WTC11 (cell line): ENCODE results near the gene MAP4K4. TPM values are rescaled to one million over a fixed set of nuclear protein-coding genes. Genes with fewer than 3 reads are reported as not detected.

Experiments
- ATAC-seq: fragments of 200-7000 bp; cut with Tn5 transposase; 2 replicates; pipeline ENCODE4 v1.10.0; 2021; ENCODE audit warnings: mild to moderate bottlenecking, moderate library complexity
- CTCF ChIA-PET: fragments of 300-600 bp; sonication (Branson Sonifier 250); formaldehyde crosslinking; loops from one replicate; lab custom pipeline; 2021; ENCODE audit warnings: antibody characterized with exemption; lab: Charles Lee
- POLR2A ChIA-PET: fragments of 350-600 bp; sonication (Branson Sonifier 250); formaldehyde crosslinking; loops from one replicate; lab custom pipeline; 2021; ENCODE audit warnings: antibody characterized with exemption; lab: Charles Lee
- DNase-seq: peaks from one replicate; pipeline ENCODE4 v3.0.0; 2021; ENCODE audit warnings: low spot score
- H3K27ac Mint-ChIP-seq: 2 replicates; pipeline ENCODE4 v1.8.0; 2021; ENCODE audit warnings: mixed read lengths
- H3K27me3 Mint-ChIP-seq: 2 replicates; pipeline ENCODE4 v1.8.0; 2021; ENCODE audit warnings: low read depth, mild to moderate bottlenecking, moderate library complexity, mixed read lengths
- H3K36me3 Mint-ChIP-seq: 2 replicates; pipeline ENCODE4 v1.8.0; 2021; ENCODE audit warnings: mixed read lengths
- H3K4me1 Mint-ChIP-seq: 2 replicates; pipeline ENCODE4 v1.8.0; 2022; ENCODE audit warnings: mixed read lengths
- H3K4me3 Mint-ChIP-seq: 2 replicates; pipeline ENCODE4 v1.8.0; 2021; ENCODE audit warnings: mild to moderate bottlenecking, moderate library complexity, mixed read lengths
- H3K9me3 Mint-ChIP-seq: 2 replicates; pipeline ENCODE4 v1.8.0; 2021; ENCODE audit warnings: mixed read lengths
- ATF1 ChIP-seq: sonication (generic); formaldehyde crosslinking; IDR thresholded peaks from 2 replicates; pipeline ENCODE4 v1.8.1; 2023; ENCODE audit warnings: mild to moderate bottlenecking, moderate library complexity, missing genetic modification reagents
- CREB1 ChIP-seq: sonication (generic); formaldehyde crosslinking; IDR thresholded peaks from 2 replicates; pipeline ENCODE4 v1.8.0; 2023; ENCODE audit warnings: mild to moderate bottlenecking, missing genetic modification reagents
- FOXJ3 ChIP-seq: sonication (generic); formaldehyde crosslinking; IDR thresholded peaks from 2 replicates; pipeline ENCODE4 v1.9.0; 2021; ENCODE audit warnings: missing genetic modification reagents, mild to moderate bottlenecking, borderline replicate concordance
- IRF2 ChIP-seq: sonication (generic); formaldehyde crosslinking; IDR thresholded peaks from 2 replicates; pipeline ENCODE4 v1.8.0; 2022; ENCODE audit warnings: low read depth, missing genetic modification reagents, borderline replicate concordance
- JAZF1 ChIP-seq: fragments of 250-450 bp; sonication (Bioruptor Pico); IDR thresholded peaks from 2 replicates; pipeline ENCODE4 v1.9.0; 2021; ENCODE audit warnings: moderate library complexity, mild to moderate bottlenecking, inconsistent platforms
- JUN ChIP-seq: sonication (generic); formaldehyde crosslinking; IDR thresholded peaks from 2 replicates; pipeline ENCODE4 v1.8.0; 2023; ENCODE audit warnings: mild to moderate bottlenecking, missing genetic modification reagents
- NFE2L1 ChIP-seq: sonication (generic); formaldehyde crosslinking; IDR thresholded peaks from 2 replicates; pipeline ENCODE4 v1.8.1; 2023; ENCODE audit warnings: missing genetic modification reagents
- SMAD4 ChIP-seq: sonication (generic); formaldehyde crosslinking; IDR thresholded peaks from 2 replicates; pipeline ENCODE4 v1.8.0; 2022; ENCODE audit warnings: mild to moderate bottlenecking, missing genetic modification reagents
- TEAD1 ChIP-seq: sonication (generic); formaldehyde crosslinking; IDR thresholded peaks from 2 replicates; pipeline ENCODE4 v1.8.0; 2022; ENCODE audit warnings: mild to moderate bottlenecking, missing genetic modification reagents
- ZNF219 ChIP-seq: sonication (generic); formaldehyde crosslinking; IDR thresholded peaks from 2 replicates; pipeline ENCODE4 v1.8.0; 2023; ENCODE audit warnings: missing genetic modification reagents, mild to moderate bottlenecking, borderline replicate concordance
- total RNA-seq: library from RNA; stranded (reverse); gene quantifications from 3 replicates; pipeline ENCODE4 v1.2.3, GENCODE V29; 2021
- TF ChIP-seq, protein P1 (sequence below): fragments of 250-450 bp; sonication (Bioruptor Pico); IDR thresholded peaks from 2 replicates; pipeline ENCODE4 v1.9.0; 2021; ENCODE audit warnings: moderate library complexity, mild to moderate bottlenecking, inconsistent platforms, borderline replicate concordance
- TF ChIP-seq, protein P2 (sequence below): sonication (generic); formaldehyde crosslinking; IDR thresholded peaks from 2 replicates; pipeline ENCODE4 v1.8.0; 2023; ENCODE audit warnings: missing genetic modification reagents, mild to moderate bottlenecking, borderline replicate concordance
- TF ChIP-seq, protein P3 (sequence below): sonication (generic); formaldehyde crosslinking; IDR thresholded peaks from 2 replicates; pipeline ENCODE4 v1.8.1; 2022; ENCODE audit warnings: low read depth, missing genetic modification reagents, borderline replicate concordance
- TF ChIP-seq, protein P4 (sequence below): fragments of 250-450 bp; sonication (Bioruptor Pico); IDR thresholded peaks from 2 replicates; pipeline ENCODE4 v1.8.0; 2021; ENCODE audit warnings: mild to moderate bottlenecking
- TF ChIP-seq, protein P5 (sequence below): fragments of 250-450 bp; sonication (Bioruptor Pico); IDR thresholded peaks from 2 replicates; pipeline ENCODE4 v1.9.0; 2021; ENCODE audit warnings: mild to moderate bottlenecking
- TF ChIP-seq, protein P6 (sequence below): sonication (generic); formaldehyde crosslinking; IDR thresholded peaks from 2 replicates; pipeline ENCODE4 v1.8.1; 2022; ENCODE audit warnings: missing genetic modification reagents, borderline replicate concordance

MAP4K4 gene
- total RNA-seq, 1 experiment from 2014 or later, result 112 TPM

DNA sequence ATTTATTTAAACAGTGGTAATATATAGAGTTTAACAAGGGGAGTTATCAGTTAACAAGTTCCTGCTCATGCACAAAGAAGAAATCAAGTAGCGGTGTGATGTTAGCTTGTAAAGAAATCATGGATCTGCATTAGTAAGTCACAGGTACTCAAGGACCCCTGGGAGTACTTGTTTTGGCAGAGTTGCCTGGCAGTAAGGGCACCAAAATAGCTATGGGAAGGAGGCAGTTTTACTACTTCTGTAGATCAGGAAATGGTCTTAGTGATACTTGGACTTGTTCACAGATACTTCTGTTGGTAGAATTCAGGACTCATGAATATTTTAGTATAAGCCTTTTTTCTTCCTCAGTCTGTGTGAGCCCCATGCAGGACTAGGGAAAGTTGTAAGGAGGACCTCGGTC lies 186.9 kb downstream of the MAP4K4 start (continued):
- TF ChIP-seq, protein P1, sequence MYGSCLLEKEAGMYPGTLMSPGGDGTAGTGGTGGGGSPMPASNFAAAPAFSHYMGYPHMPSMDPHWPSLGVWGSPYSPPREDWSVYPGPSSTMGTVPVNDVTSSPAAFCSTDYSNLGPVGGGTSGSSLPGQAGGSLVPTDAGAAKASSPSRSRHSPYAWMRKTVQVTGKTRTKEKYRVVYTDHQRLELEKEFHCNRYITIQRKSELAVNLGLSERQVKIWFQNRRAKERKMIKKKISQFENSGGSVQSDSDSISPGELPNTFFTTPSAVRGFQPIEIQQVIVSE (CRISPR knock-in tag), result no peak
- TF ChIP-seq, protein P2, sequence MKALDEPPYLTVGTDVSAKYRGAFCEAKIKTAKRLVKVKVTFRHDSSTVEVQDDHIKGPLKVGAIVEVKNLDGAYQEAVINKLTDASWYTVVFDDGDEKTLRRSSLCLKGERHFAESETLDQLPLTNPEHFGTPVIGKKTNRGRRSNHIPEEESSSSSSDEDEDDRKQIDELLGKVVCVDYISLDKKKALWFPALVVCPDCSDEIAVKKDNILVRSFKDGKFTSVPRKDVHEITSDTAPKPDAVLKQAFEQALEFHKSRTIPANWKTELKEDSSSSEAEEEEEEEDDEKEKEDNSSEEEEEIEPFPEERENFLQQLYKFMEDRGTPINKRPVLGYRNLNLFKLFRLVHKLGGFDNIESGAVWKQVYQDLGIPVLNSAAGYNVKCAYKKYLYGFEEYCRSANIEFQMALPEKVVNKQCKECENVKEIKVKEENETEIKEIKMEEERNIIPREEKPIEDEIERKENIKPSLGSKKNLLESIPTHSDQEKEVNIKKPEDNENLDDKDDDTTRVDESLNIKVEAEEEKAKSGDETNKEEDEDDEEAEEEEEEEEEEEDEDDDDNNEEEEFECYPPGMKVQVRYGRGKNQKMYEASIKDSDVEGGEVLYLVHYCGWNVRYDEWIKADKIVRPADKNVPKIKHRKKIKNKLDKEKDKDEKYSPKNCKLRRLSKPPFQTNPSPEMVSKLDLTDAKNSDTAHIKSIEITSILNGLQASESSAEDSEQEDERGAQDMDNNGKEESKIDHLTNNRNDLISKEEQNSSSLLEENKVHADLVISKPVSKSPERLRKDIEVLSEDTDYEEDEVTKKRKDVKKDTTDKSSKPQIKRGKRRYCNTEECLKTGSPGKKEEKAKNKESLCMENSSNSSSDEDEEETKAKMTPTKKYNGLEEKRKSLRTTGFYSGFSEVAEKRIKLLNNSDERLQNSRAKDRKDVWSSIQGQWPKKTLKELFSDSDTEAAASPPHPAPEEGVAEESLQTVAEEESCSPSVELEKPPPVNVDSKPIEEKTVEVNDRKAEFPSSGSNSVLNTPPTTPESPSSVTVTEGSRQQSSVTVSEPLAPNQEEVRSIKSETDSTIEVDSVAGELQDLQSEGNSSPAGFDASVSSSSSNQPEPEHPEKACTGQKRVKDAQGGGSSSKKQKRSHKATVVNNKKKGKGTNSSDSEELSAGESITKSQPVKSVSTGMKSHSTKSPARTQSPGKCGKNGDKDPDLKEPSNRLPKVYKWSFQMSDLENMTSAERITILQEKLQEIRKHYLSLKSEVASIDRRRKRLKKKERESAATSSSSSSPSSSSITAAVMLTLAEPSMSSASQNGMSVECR (CRISPR knock-in tag), result no peak
- TF ChIP-seq, protein P3, sequence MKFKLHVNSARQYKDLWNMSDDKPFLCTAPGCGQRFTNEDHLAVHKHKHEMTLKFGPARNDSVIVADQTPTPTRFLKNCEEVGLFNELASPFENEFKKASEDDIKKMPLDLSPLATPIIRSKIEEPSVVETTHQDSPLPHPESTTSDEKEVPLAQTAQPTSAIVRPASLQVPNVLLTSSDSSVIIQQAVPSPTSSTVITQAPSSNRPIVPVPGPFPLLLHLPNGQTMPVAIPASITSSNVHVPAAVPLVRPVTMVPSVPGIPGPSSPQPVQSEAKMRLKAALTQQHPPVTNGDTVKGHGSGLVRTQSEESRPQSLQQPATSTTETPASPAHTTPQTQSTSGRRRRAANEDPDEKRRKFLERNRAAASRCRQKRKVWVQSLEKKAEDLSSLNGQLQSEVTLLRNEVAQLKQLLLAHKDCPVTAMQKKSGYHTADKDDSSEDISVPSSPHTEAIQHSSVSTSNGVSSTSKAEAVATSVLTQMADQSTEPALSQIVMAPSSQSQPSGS (CRISPR knock-in tag), result no peak

DNA sequence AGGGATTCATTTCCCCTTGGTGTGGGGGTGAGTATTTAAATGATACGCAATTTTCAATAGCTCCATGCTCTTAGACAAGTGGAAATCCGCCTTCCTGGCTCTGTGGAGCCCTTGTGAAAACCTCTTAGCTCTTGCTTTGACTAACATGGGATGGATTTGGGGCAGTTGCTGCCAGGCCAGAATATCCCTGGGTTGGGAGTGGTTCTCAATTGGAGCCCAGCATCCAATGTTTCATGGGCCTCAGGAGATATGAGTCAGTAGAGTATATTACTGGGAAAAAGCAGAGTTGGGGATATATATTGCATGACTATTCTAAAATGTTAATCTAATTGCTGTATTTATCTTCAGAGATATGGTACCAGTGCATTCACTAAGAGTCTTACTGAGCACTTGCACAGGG lies 189.8 kb downstream of the MAP4K4 start:
- Mint-ChIP-seq H3K4me1 (peaks cover 10% of the 10 kb centered on the region), H3K9me3 (peaks cover 9% of the 10 kb centered on the region), H3K36me3 (peaks cover 70% of the 10 kb centered on the region), H3K4me3 (no peak overlapping the region), H3K27me3 (no peaks in the 10 kb centered on the region), H3K27ac (no peak overlapping the region)
- TF ChIP-seq IRF2 (no peak), JUN (CRISPR knock-in tag) (no peak), FOXJ3 (CRISPR knock-in tag) (no peak), ATF1 (CRISPR knock-in tag) (no peak), CREB1 (no peak), NFE2L1 (CRISPR knock-in tag) (no peak), JAZF1 (CRISPR knock-in tag) (no peak), SMAD4 (no peak), ZNF219 (CRISPR knock-in tag) (no peak), TEAD1 (CRISPR knock-in tag) (no peak)
- TF ChIP-seq, protein P4, sequence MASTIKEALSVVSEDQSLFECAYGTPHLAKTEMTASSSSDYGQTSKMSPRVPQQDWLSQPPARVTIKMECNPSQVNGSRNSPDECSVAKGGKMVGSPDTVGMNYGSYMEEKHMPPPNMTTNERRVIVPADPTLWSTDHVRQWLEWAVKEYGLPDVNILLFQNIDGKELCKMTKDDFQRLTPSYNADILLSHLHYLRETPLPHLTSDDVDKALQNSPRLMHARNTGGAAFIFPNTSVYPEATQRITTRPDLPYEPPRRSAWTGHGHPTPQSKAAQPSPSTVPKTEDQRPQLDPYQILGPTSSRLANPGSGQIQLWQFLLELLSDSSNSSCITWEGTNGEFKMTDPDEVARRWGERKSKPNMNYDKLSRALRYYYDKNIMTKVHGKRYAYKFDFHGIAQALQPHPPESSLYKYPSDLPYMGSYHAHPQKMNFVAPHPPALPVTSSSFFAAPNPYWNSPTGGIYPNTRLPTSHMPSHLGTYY (CRISPR knock-in tag), result no peak
- TF ChIP-seq, protein P5, sequence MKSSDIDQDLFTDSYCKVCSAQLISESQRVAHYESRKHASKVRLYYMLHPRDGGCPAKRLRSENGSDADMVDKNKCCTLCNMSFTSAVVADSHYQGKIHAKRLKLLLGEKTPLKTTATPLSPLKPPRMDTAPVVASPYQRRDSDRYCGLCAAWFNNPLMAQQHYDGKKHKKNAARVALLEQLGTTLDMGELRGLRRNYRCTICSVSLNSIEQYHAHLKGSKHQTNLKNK, result no peak
- TF ChIP-seq, protein P6, sequence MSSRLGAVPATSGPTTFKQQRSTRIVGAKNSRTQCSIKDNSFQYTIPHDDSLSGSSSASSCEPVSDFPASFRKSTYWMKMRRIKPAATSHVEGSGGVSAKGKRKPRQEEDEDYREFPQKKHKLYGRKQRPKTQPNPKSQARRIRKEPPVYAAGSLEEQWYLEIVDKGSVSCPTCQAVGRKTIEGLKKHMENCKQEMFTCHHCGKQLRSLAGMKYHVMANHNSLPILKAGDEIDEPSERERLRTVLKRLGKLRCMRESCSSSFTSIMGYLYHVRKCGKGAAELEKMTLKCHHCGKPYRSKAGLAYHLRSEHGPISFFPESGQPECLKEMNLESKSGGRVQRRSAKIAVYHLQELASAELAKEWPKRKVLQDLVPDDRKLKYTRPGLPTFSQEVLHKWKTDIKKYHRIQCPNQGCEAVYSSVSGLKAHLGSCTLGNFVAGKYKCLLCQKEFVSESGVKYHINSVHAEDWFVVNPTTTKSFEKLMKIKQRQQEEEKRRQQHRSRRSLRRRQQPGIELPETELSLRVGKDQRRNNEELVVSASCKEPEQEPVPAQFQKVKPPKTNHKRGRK (CRISPR knock-in tag), result no peak
- no peak for DNase-seq
- ChIA-PET POLR2A (no interaction called here), CTCF (no interaction called here)
- ATAC-seq, result no peak
